ENCODE results near the gene IFT172. TPM values are rescaled to one million over a fixed set of nuclear protein-coding genes. Genes with fewer than 3 reads are reported as not detected.
A peak's percentile ranks its signal among the peaks of the same experiment; 100 is the strongest.

IFT172 gene
- total and polyA plus RNA-seq, 2 of the 4 experiments (the other 2 are of a cell fraction) = 18.8 to 25.5 TPM

- no peak overlapping the region for H4K5ac ChIP-seq (ENCODE audit: low read depth, low read length)
- H3K4ac ChIP-seq (ENCODE audit: low read depth, low read length) = no peak overlapping the region
- 88% methylated on average over 3 of the region's 6 CpGs; no CpG with 5 or more reads in 1 of the 2 experiments for WGBS, 2 experiments (ENCODE audit: extremely low coverage in 2 of 2, insufficient read length in 1 of 2)
- peaks cover 7% of the 10 kb centered on the region; the same call in 1 of the 2 replicates for H3K27me3 ChIP-seq (ENCODE audit: control insufficient read depth, insufficient read depth, low read length)
- H3K79me1 ChIP-seq (ENCODE audit: low read depth in 1 of 2, low read length in 2 of 2) = no peaks in the 10 kb centered on the region
- TF ChIP-seq SMC3 (IDR thresholded peaks at IDR 0.05; ENCODE audit: low read depth, low read length) (no peak), MAZ (IDR thresholded peaks at IDR 0.05; ENCODE audit: borderline replicate concordance, low read depth, low read length) (no peak), USF2 (IDR thresholded peaks at IDR 0.05; ENCODE audit: low read depth, low read length) (no peak), RCOR1 (IDR thresholded peaks at IDR 0.05; ENCODE audit: insufficient replicate concordance, low read length) (no peak), FOS (IDR thresholded peaks at IDR 0.05; ENCODE audit: low read depth, low read length) (no peak), POLR2A (IDR thresholded peaks at IDR 0.05; ENCODE audit: low read depth, low read length) (no peak), NFE2L2 (IDR thresholded peaks at IDR 0.05; ENCODE audit: low read depth, low read length) (no peak), MAFK (IDR thresholded peaks at IDR 0.05; ENCODE audit: low read depth, low read length) (no peak), CEBPB (IDR thresholded peaks at IDR 0.05; ENCODE audit: low read depth, low read length) (no peak)
- TF ChIP-seq, protein P1, sequence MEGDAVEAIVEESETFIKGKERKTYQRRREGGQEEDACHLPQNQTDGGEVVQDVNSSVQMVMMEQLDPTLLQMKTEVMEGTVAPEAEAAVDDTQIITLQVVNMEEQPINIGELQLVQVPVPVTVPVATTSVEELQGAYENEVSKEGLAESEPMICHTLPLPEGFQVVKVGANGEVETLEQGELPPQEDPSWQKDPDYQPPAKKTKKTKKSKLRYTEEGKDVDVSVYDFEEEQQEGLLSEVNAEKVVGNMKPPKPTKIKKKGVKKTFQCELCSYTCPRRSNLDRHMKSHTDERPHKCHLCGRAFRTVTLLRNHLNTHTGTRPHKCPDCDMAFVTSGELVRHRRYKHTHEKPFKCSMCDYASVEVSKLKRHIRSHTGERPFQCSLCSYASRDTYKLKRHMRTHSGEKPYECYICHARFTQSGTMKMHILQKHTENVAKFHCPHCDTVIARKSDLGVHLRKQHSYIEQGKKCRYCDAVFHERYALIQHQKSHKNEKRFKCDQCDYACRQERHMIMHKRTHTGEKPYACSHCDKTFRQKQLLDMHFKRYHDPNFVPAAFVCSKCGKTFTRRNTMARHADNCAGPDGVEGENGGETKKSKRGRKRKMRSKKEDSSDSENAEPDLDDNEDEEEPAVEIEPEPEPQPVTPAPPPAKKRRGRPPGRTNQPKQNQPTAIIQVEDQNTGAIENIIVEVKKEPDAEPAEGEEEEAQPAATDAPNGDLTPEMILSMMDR (conservative IDR thresholded peaks at IDR 0.05; ENCODE audit: low read depth, low read length) = no peak
- in situ Hi-C loops (cut with MboI; ENCODE audit: low sequenced_read_pairs) = no loop called here
- intact Hi-C loops (cut with micrococcal nuclease) = no loop called here
- no peak overlapping the region for H3K9ac ChIP-seq (ENCODE audit: low read depth, low read length)
- no peaks in the 10 kb centered on the region for H3K9me3 ChIP-seq (ENCODE audit: control insufficient read depth, insufficient read depth, low read length)
- DNase-seq (no peak), ATAC-seq (ENCODE audit: low read depth) (no peak)
- dilution Hi-C loops (cut with HindIII; ENCODE audit: low sequenced_read_pairs, unreplicated experiment) = no loop called here
- ChIA-PET POLR2A (ENCODE audit: unreplicated experiment) (no interaction called here), CTCF (no interaction called here)
- H3K27ac ChIP-seq (ENCODE audit: insufficient read depth, low read length) = no peak overlapping the region
- H4K8ac ChIP-seq (ENCODE audit: low read depth in 2 of 2, low read length in 2 of 2) = no peak overlapping the region
- no peak overlapping the region for H3K14ac ChIP-seq (replicated peaks; ENCODE audit: low read depth, low read length)
- H3K4me1 ChIP-seq (ENCODE audit: control insufficient read depth, insufficient read depth, low read length) = peaks cover 7% of the 10 kb centered on the region
- H2BK15ac ChIP-seq (ENCODE audit: low read depth, low read length) = no peak overlapping the region
- no peak overlapping the region for H2BK5ac ChIP-seq (ENCODE audit: low read depth, low read length, poor library complexity, severe bottlenecking)
- no peak overlapping the region for H3K18ac ChIP-seq (ENCODE audit: low read depth, low read length)
- H3K56ac ChIP-seq (ENCODE audit: extremely low read depth, insufficient read depth, low read length) = no peak overlapping the region
- no peaks in the 10 kb centered on the region for H4K20me1 ChIP-seq (ENCODE audit: insufficient read depth, low read length)
- no peak overlapping the region for H2BK20ac ChIP-seq (ENCODE audit: low read depth, low read length)
- no peak overlapping the region for H2AK9ac ChIP-seq (replicated peaks; ENCODE audit: low read depth, low read length, poor library complexity)
- H2AK5ac ChIP-seq (ENCODE audit: low read depth, low read length) = no peak overlapping the region
- H2BK120ac ChIP-seq (ENCODE audit: low read depth, low read length) = no peak overlapping the region
- H4K91ac ChIP-seq (ENCODE audit: insufficient read depth, low read depth, low read length) = no peak overlapping the region
- peak overlapping the region; percentile 5 for H2AFZ ChIP-seq (replicated peaks; ENCODE audit: low read length, poor library complexity)
- H3K4me3 ChIP-seq (ENCODE audit: insufficient read depth, low read depth, low read length) = no peak overlapping the region
- BruUV-seq (replicated peaks) = no TSS peak
- no peak overlapping the region for H3K4me2 ChIP-seq (ENCODE audit: low read depth, low read length)
- no peaks in the 10 kb centered on the region for H3K36me3 ChIP-seq (ENCODE audit: control insufficient read depth, insufficient read depth, low read length)
- H3K9me1 ChIP-seq (ENCODE audit: insufficient read depth, low read length) = peaks cover 3% of the 10 kb centered on the region
- no peak overlapping the region for H3K23ac ChIP-seq (ENCODE audit: low read depth, low read length)
These were observed 17.0 kb upstream of the IFT172 start for GRCh38 chr2:27506587-27506986.
